Measurements from ENCODE around the gene ZSWIM8.

DNA sequence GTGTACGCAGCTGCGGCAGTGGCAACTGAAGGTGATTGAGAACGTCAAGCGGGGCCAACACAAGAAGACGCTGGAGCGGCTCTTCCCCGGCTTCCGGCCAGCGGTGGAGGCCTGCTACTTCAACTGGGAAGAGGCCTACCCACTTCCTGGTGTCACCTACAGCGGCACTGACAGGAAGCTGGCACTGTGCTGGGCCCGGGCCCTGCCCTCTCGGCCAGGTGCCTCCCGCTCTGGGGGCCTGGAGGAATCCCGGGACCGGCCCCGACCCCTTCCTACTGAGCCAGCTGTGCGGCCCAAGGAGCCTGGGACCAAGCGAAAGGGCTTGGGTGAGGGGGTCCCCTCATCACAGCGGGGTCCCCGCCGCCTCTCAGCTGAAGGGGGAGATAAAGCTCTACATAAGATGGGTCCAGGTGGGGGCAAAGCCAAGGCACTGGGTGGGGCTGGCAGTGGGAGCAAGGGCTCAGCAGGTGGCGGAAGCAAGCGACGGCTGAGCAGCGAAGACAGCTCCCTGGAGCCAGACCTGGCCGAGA, 6.5 kb downstream of the ZSWIM8 start:
- TF ChIP-seq CTCF (IDR thresholded peaks at IDR 0.05) = no peak
- TF ChIP-seq ZFX (IDR thresholded peaks at IDR 0.05; ENCODE audit: borderline replicate concordance) = no peak
